NCI-H2081 (cell line): Measurements from ENCODE around the gene DCBLD2.
A peak's percentile ranks its signal among the peaks of the same experiment; 100 is the strongest.

Source experiments
- DNase-seq, 2 experiments: peaks; one replicate each; lab custom pipeline; 2025; lab: John Stamatoyannopoulos, UW

DCBLD2 gene

GRCh38 chr3:98829246-98829832, 72.2 kb downstream of the DCBLD2 start:
- DNase-seq: no peak

DNA sequence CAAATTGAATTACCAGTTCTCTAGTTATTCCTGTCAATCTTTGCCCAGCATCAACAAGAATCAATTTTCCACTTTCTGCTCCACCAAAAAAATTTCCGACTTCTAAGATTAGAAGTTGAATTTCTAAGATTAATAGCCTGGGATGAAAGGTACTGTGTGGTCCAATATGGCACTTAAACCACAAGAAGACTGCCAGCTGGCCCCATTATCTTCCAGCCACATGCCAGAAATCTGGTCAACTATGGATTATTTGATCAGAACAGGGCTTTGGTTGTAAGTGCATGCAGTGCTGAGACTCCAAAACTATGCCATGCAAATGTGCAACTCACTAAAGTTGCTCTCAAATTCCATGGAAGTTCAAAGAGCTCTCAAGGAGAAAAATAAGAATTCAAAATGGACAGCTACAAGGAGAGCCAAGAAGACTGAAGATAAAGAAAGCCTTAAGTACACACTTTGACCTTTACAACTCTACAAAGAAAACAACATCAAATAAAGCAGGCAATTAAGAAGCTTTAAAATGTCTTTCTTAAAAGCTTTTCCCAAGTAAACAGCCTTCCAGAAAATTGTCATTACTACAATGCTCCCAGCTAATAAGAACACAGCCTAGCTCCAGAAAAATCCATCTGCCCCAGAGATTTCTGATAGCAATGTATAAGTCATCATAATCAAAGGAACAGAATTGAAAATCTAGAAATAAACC, 74.1 kb downstream of the DCBLD2 start:
- no peak for DNase-seq

DNA sequence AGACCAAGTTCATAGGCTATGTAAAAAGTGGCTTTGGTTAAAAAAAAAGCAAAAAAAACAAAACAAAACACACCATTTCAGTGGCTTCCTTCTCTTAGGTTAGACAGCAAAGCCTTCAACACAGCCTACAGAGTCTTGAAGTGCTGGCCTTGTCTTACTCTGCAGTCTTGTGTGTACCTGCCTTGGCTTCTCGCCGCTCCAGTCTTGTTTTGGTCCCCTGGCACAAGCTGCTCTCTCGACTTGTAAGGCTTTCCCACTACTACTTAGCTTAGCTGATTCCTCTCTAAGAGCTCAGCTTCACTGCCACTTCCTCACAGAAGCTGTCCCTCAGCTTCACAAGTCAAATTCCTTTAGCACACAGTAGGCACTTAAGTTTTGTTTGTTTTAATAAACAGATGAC, 75.4 kb downstream of the DCBLD2 start:
- no peak for DNase-seq

DNA sequence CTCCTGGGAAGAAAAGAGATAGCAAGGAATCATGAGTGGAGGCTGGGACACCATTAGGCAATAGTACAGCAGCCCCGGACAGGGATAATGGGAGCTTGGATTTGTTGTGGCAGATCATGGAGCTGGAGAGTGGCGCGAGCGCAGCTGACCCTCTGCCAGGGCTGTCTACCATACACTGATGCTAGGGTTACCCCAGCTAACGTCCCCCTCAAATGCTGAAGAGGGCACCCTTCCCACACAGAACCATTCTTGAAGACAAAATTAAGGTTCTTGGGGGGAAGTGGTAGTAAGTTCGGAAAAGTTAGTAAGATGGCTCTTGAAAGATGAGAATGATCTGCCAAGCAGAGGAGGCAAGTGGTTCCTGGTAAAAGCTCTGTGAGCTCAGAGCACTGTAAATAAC, 77.2 kb downstream of the DCBLD2 start:
- DNase-seq: no peak

DNA sequence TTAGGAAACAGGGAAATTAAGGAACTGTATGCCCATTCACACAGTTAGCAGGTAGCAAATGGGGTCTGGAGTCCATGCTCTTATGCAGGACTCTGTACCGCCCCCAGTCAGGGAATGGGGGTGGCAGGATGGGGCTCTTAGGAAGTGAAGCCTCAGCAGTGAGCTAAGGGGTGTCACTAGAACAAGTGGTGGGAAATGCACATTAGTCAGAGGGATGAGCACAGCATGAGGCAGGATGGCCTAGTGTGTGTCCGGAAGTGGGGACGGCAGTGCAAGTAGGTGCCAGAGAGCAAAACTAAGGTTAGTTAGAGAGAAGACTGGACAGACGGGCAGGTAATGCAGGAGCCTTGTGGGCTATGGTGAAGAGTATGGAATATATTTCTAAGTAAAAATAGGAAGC, 77.7 kb downstream of the DCBLD2 start:
- DNase-seq: no peak

GRCh38 chr3:98821063-98821462, 80.4 kb downstream of the DCBLD2 start:
- DNase-seq: no peak

GRCh38 chr3:98817547-98818041, 83.9 kb downstream of the DCBLD2 start:
- DNase-seq: peak; percentile 12 to 60

DNA sequence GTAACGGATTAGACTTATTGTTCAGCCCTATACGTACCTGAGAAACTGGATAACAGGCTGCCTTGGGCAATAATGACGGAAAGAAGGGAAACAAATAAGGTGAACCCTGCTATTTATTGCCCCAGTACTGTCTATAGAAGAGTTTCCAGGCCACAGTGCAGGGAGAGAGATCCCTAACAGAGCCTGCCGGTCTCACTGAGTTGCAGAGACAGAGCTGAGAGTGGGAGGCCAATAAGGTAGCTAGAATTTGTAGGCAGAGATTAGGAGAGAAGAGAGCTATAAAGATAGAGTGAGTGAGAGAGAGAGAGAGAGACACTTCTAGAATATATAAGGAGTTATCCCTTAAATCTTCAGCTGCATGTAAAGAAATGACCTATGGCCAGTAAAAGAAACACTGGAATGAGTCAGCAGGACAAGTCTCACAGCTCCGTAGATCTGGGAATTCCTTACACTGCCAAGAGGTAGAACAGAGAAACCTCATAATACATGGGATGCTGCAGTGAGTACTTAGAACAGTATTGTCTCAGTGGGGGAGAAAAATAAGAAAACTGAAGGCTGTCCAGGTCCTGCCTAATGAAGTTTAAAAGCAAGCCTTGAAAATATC, 86.6 kb downstream of the DCBLD2 start:
- no peak for DNase-seq

DNA sequence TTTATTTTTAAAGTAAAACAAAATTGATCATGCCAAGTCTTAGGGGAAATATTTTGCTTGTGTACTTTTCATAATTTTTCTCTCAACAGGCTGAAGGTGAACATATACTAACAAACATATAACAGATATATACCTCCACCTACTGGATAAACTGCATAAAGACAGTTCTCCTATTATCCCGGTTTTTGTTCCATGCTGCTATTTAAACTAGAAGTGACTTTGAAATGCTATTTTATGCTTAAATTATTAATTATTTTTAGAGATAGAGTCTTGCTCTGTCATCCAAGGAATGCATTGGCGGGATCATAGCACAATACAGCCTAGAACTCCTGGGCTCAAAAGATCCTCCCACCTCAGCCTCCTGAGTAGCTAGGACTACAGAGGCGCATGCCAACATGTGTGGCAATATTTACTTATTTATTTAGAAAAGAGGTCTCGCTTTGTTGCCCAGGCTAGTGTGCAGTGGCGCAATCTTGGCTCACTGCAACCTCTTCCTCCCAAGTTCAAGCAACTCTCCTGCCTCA, 88.6 kb downstream of the DCBLD2 start:
- DNase-seq: peak; percentile 5 to 32

GRCh38 chr3:98811048-98811447, 90.4 kb downstream of the DCBLD2 start:
- no peak for DNase-seq

DNA sequence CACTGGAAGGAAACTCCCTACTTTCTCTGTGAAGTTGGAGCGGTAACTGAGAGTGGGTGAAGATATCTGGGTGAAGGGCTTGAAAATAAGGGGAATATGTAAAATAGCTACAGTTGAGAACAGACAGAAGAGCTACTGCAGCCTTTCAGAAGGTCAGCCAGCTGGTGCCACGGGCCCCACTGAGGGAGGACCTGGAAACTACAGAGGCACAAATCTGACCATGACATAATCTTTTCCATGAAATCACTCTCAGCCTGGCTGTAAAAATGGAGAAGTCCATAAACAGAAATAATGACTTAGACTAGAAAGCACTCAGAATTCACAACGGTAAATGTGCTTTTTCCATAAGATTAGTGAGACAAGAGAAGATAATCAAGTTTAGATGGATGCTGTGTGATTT, 91.9 kb downstream of the DCBLD2 start:
- no peak for DNase-seq

DNA sequence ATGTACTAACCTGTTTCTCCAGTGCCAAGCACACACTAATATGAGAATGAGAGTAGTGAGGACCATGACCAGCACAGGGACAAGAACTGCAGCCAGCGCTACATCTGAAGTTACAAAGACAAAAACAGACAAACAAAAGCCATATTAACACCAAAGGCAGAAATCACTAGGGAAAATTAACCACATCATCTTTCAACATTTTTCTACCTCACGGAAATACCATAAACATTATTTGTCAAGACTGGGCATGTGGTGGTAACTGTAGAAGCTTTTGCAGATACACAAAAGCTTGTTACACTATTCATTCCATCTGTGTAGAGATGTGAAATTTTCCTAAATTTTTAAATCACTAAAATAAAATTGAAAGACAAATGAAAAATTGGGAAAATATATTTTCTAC, 93.4 kb downstream of the DCBLD2 start:
- no peak for DNase-seq

DNA sequence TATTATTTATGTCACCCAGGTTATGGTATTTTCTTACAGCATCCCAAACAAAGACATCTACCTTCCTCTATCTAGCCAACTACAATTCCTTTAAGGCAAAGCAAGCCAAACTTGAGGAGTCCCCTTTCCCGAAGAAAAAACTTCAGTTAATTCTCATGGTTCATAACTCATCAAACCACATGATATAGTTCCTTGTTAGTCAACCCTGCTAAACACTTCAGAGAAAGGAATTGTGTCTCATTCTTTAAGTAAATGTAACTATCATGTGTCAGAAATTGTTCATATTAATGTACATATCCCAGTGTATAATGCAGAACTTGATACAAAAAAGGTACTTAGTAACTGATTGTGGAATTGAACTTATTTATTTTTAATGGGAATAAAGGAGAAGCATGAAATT, 93.9 kb downstream of the DCBLD2 start:
- no peak for DNase-seq

GRCh38 chr3:98807011-98807410, 94.5 kb downstream of the DCBLD2 start:
- no peak for DNase-seq

DNA sequence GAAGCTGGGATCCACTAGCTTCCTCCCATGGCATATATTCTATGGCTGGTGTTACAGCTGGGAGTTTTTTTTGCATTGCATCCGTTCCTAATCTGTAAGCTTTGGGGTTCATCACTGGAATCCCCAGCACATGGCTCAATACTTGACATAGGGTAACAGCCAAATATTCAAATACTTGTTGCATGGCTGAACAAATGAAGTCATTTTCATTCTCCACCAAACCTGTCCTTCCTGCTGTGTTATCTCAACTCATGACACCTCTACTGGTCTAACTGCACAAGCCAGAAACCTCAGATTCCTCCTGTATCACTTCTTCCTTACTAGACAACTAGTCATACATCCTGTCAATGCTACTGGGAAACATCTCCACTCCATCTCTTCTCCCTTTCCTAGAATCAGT, 95.0 kb downstream of the DCBLD2 start:
- no peak for DNase-seq

- DNase-seq: no peak
Observed at GRCh38 chr3:98805571-98805970, 95.9 kb downstream of the DCBLD2 start.

GRCh38 chr3:98801043-98801747, 100.3 kb downstream of the DCBLD2 start:
- no peak for DNase-seq

DNA sequence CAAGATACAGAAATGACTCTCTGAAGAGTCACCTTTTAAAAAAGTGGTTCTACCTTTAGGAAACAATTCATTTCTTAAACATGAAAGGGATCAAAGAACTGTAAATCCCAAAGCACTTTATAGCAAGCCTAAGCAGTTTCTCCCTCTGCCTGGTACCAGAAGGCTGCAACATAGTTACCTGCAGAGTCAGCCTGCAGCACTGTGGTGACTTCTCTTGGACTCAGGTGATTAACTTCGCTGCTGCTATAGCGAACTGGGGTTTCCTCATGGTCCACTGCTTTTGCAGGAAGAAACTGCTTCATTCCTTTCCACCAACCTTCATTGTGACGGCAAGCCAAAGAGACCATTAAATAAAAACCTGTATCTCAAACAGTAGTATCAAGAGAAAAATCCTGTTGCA, 101.1 kb downstream of the DCBLD2 start:
- DNase-seq: no peak

DNA sequence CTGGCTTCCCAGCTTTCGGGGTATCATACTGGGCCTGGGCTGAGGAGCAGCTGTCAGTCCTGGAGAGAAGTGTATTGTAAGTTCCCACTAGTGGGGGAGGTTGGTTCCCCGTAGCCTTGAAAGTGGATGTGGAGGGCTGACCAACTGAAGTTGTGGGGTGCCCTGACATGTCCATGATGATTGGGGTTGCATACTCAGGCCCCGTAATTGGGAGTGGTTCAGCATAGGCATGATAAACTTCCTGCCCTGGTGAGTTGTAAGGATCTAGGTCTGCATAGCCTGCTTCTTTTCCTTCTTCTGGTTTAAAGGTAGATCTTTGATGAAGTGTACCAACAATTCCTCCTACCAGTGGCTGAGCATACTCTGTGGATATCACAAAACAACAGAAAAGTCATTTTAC, 102.0 kb downstream of the DCBLD2 start:
- DNase-seq: no peak

DNA sequence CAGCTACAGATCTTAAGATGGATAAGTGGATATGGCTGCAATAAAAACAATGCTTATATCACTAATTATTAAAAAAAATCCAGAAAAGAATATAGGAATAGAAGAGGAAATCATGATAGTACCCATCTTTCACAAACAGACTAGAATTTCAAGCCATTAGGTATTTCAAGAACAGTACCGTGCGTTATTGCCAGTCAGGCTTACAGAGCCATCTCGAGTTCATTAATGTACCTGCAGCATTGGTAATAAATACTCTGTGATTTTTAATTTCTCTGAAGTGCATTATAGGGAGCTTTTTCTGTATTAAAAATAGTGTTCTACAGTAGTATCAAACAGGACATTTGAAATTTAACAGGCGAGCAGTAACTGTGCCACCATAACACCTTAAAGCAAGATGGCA, 102.7 kb downstream of the DCBLD2 start:
- DNase-seq: no peak

DNA sequence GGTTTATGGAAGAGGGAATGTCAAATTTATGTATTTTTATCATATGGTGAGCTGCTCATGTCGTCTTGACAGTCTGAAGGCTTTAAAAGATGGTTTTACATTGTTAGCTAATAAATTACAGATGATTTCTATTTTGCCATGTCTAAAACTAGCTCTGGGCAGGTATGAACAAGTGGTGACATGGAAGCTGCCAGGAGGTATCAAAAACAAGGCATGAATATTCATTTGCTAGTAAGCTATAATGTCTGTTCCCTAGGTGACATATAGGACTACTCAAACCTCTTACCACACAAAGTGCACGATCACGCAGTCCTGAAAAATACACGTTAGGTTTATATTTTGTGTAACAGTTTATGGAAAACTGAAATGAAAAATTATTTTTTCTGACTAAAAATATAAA, 103.6 kb downstream of the DCBLD2 start:
- no peak for DNase-seq

DNA sequence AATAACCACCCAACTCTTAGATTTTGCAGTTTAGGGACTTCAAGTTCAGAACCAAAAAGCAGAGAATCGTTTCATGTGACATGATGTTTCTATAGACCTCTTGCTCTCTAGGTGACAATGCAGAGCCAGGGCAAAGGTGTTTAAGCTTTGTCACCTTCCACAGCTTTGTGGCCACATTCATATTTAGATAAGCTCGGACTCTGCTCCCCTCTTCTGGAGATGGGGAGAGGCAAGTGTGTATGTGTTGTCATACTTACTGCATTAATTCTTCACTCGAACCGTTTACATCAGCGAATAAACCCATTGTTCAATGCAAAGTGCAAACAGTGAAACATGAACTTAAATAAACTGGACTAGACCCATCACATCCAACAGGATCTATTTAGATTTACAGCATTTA, 105.2 kb downstream of the DCBLD2 start:
- no peak for DNase-seq

GRCh38 chr3:98793971-98794370, 107.5 kb downstream of the DCBLD2 start:
- no peak for DNase-seq
